Loucy (cell line): ENCODE results near the gene CASK.

Source experiments
- H2AFZ ChIP-seq: fragments of 200-600 bp; sonication (generic); 2 replicates; pipeline ENCODE4 v1.6.0; 2016; ENCODE audit warnings: antibody characterized with exemption, mild to moderate bottlenecking, low read length, moderate library complexity
- H3F3A ChIP-seq: fragments of 200-600 bp; 2 replicates; pipeline ENCODE4 v1.6.0; 2016; ENCODE audit warnings: antibody characterized with exemption, low read depth, mild to moderate bottlenecking
- H3K27me3 ChIP-seq: fragments of 200-600 bp; sonication (generic); 2 replicates; pipeline ENCODE4 v1.6.1; 2014; ENCODE audit warnings: low read length, mild to moderate bottlenecking; ENCODE audit not compliant: insufficient read depth, poor library complexity, severe bottlenecking
- H3K36me3 ChIP-seq: fragments of 200-600 bp; sonication (generic); 2 replicates; pipeline ENCODE4 v1.6.1; 2016; ENCODE audit warnings: low read length; ENCODE audit not compliant: insufficient read depth
- H3K4me1 ChIP-seq: fragments of 200-600 bp; sonication (generic); 2 replicates; pipeline ENCODE4 v1.5.1; 2014; ENCODE audit warnings: low read length, mild to moderate bottlenecking; ENCODE audit not compliant: insufficient read depth, poor library complexity, severe bottlenecking
- H3K4me2 ChIP-seq: fragments of 200-600 bp; sonication (generic); 2 replicates; pipeline ENCODE4 v1.6.0; 2014; ENCODE audit warnings: antibody characterized with exemption, low read length, low read depth, mild to moderate bottlenecking; ENCODE audit not compliant: poor library complexity, severe bottlenecking
- H3K4me3 ChIP-seq: fragments of 200-600 bp; sonication (generic); 2 replicates; pipeline ENCODE4 v1.5.1; 2014; ENCODE audit warnings: low read length, mild to moderate bottlenecking, mixed read lengths; ENCODE audit not compliant: poor library complexity, severe bottlenecking
- H3K79me2 ChIP-seq: fragments of 200-600 bp; sonication (generic); 2 replicates; pipeline ENCODE4 v1.6.1; 2014; ENCODE audit warnings: low read length; ENCODE audit not compliant: insufficient read depth
- H3K9ac ChIP-seq: fragments of 200-600 bp; sonication (generic); 2 replicates; pipeline ENCODE4 v1.6.0; 2014; ENCODE audit warnings: mild to moderate bottlenecking, low read depth, low read length, moderate library complexity; ENCODE audit not compliant: poor library complexity, severe bottlenecking
- H3K9me2 ChIP-seq: fragments of 200-600 bp; sonication (generic); replicated peaks from 2 replicates; pipeline ENCODE4 v1.6.1; 2016; ENCODE audit warnings: low read depth, low read length, mixed read lengths
- H3K9me3 ChIP-seq: fragments of 200-600 bp; sonication (generic); 2 replicates; pipeline ENCODE4 v1.6.1; 2014; ENCODE audit warnings: mild to moderate bottlenecking, antibody characterized with exemption, low read length, low read depth; ENCODE audit not compliant: insufficient read depth
- H4K20me1 ChIP-seq: fragments of 200-600 bp; sonication (generic); 2 replicates; pipeline ENCODE4 v1.6.0; 2014; ENCODE audit warnings: antibody characterized with exemption, low read length, mild to moderate bottlenecking; ENCODE audit not compliant: insufficient read depth, poor library complexity, severe bottlenecking
- CTCF ChIP-seq: fragments of 200-600 bp; sonication (generic); conservative IDR thresholded peaks from 2 replicates; pipeline ENCODE4 v1.5.1; 2014; ENCODE audit warnings: mild to moderate bottlenecking, antibody characterized with exemption, low read length
- EZH2phosphoT487 ChIP-seq: fragments of 200-600 bp; IDR thresholded peaks from 2 replicates; pipeline ENCODE4 v1.6.1; 2018; ENCODE audit warnings: antibody characterized with exemption, mild to moderate bottlenecking, moderate library complexity, borderline replicate concordance

Gene CASK

GRCh38 chrX:41718481-41719235 is 204.7 kb downstream of the CASK start:
- H2AFZ ChIP-seq = no peak overlapping the region
- no peak overlapping the region for H3K9ac ChIP-seq
- H4K20me1 ChIP-seq = no peaks in the 10 kb centered on the region
- peaks cover 3% of the 10 kb centered on the region; the same call in 1 of the 2 replicates for H3F3A ChIP-seq
- no peaks in the 10 kb centered on the region for H3K27me3 ChIP-seq
- no peaks in the 10 kb centered on the region for H3K36me3 ChIP-seq
- no peaks in the 10 kb centered on the region for H3K79me2 ChIP-seq
- H3K4me1 ChIP-seq = peaks cover 12% of the 10 kb centered on the region
- no peak overlapping the region for H3K4me2 ChIP-seq
- no peaks in the 10 kb centered on the region for H3K9me2 ChIP-seq
- no peaks in the 10 kb centered on the region for H3K9me3 ChIP-seq
- H3K4me3 ChIP-seq = no peak overlapping the region
- TF ChIP-seq CTCF = no peak
- TF ChIP-seq EZH2phosphoT487 = no peak

GRCh38 chrX:41716767-41717473 is 206.4 kb downstream of the CASK start:
- Histone ChIP-seq H3K27me3 (no peaks in the 10 kb centered on the region), H3K4me1 (peaks cover 12% of the 10 kb centered on the region), H3K9ac (no peak overlapping the region), H3K4me3 (no peak overlapping the region), H2AFZ (no peak overlapping the region), H3K9me2 (no peaks in the 10 kb centered on the region), H4K20me1 (no peaks in the 10 kb centered on the region), H3F3A (peaks cover 3% of the 10 kb centered on the region; the same call in 1 of the 2 replicates), H3K36me3 (no peaks in the 10 kb centered on the region), H3K79me2 (no peaks in the 10 kb centered on the region), H3K9me3 (no peaks in the 10 kb centered on the region), H3K4me2 (no peak overlapping the region)
- TF ChIP-seq EZH2phosphoT487 (no peak), CTCF (no peak)

- Histone ChIP-seq H3K9me3 (no peaks in the 10 kb centered on the region), H3K27me3 (no peaks in the 10 kb centered on the region)
- TF ChIP-seq EZH2phosphoT487 (no peak), CTCF (no peak)
Measured at GRCh38 chrX:41716222-41716621, 207.1 kb downstream of the CASK start.

More at GRCh38 chrX:41716222-41716621, 207.1 kb downstream of the CASK start:
- Histone ChIP-seq H3K4me3 (no peak overlapping the region), H3K36me3 (no peaks in the 10 kb centered on the region), H3K4me2 (no peak overlapping the region), H3K79me2 (no peaks in the 10 kb centered on the region), H2AFZ (no peak overlapping the region), H3K9ac (no peak overlapping the region), H4K20me1 (no peaks in the 10 kb centered on the region), H3K4me1 (peaks cover 12% of the 10 kb centered on the region), H3K9me2 (no peaks in the 10 kb centered on the region), H3F3A (peaks cover 3% of the 10 kb centered on the region; the same call in 1 of the 2 replicates)
